ENCODE results near the gene NTMT2.
"Not testable (repeated sequence)": the region's sequence is repeated elsewhere in the genome, so short reads cannot be mapped to it uniquely, and the experiment has no call there.

Gene NTMT2

GRCh38 chr1:170164103-170164763 is 18.5 kb downstream of the NTMT2 start:
- H3K4me3 ChIP-seq (ENCODE audit: low read depth, low read length): no peak overlapping the region
- no peak for DNase-seq (ENCODE audit: low read depth, low spot score)
- POLR2A ChIA-PET: no interaction called here
- CTCF ChIA-PET: no interaction called here
- TF ChIP-seq, protein P1, sequence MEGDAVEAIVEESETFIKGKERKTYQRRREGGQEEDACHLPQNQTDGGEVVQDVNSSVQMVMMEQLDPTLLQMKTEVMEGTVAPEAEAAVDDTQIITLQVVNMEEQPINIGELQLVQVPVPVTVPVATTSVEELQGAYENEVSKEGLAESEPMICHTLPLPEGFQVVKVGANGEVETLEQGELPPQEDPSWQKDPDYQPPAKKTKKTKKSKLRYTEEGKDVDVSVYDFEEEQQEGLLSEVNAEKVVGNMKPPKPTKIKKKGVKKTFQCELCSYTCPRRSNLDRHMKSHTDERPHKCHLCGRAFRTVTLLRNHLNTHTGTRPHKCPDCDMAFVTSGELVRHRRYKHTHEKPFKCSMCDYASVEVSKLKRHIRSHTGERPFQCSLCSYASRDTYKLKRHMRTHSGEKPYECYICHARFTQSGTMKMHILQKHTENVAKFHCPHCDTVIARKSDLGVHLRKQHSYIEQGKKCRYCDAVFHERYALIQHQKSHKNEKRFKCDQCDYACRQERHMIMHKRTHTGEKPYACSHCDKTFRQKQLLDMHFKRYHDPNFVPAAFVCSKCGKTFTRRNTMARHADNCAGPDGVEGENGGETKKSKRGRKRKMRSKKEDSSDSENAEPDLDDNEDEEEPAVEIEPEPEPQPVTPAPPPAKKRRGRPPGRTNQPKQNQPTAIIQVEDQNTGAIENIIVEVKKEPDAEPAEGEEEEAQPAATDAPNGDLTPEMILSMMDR (IDR thresholded peaks at IDR 0.05; ENCODE audit: insufficient read depth, low read length, missing control alignments): no peak

DNA sequence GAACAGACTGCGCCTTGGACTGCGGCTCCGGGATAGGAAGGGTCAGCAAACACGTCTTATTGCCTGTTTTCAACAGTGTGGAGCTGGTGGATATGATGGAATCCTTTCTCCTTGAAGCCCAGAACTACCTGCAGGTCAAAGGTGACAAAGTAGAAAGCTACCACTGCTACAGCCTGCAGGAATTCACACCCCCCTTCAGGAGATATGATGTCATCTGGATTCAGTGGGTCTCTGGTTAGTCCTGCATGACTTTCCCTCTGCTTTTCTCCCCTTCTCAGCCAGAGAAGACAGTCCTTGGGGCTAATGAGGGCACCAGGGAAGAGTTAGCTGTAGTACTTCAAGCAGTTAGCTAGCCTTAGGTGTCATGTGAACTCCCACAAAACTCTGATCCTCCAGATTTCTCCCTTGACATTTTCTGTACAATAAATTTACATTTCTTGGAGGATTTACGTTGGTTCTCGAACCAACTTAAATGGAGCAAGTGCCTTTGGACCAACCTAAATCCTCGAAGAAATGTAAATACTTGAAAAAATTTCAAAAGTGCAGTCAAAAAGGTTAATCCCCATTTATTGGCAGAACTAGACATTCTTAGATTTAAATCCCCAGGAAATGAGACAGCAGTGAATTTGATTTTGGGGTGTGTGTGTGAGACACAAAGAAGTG is 20.9 kb downstream of the NTMT2 start:
- ChIA-PET CTCF (no interaction called here), POLR2A (no interaction called here)
- no peak overlapping the region for H3K4me3 ChIP-seq (ENCODE audit: low read depth, low read length)
- no peak for DNase-seq (ENCODE audit: low read depth, low spot score)
- TF ChIP-seq, protein P1 (IDR thresholded peaks at IDR 0.05; ENCODE audit: insufficient read depth, low read length, missing control alignments): no peak

DNA sequence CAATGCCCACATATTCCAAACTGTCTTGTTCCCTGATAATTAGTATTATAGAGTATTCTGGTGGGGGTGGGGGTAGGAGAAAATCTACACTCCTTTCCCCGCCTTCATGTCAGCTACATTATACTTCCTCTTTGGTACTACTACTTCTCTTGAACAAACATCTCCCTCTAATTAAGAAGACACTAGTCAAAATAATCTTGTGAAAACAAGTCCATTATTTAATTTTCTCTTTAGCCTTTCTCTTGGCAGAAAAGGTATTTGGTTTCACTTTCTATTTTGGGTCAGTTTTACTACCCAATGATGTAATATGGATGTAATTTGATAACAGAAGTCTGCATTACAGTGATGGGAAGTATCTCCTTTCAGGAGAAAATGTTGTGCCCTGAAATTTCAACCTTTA is 22.5 kb downstream of the NTMT2 start:
- ChIA-PET CTCF (no interaction called here), POLR2A (interaction anchor here (0.7 kb wide), 1 partner anchor 293 kb away, joined by 4 read pairs; no protein-coding TSS in a partner anchor)
- DNase-seq (ENCODE audit: low read depth, low spot score): peak; percentile 21
- H3K4me3 ChIP-seq (ENCODE audit: low read depth, low read length): no peak overlapping the region; the same call in 1 of the 2 replicates
- TF ChIP-seq, protein P1 (IDR thresholded peaks at IDR 0.05; ENCODE audit: insufficient read depth, low read length, missing control alignments): no peak

DNA sequence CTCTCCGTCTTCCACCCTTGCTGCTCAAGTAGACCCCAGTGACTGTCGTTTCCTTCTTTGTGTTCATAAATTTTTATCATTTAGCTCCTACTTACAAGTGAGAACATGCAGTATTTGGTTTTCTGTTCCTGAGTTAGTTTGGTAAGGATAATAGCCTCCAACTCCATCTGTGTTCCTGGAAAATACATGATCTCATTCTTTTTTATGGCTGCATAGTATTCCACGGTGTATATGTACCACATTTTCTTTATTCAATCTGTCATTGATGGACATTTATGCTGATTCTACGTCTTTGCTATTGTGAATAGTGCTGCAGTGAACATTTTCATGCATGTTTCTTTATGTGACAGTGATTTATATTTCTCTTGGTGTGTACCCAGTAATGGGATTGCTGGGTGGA is 24.8 kb downstream of the NTMT2 start:
- CTCF ChIA-PET: interaction anchor here (1.2 kb wide), 1 partner anchor 43 kb away, joined by 3 read pairs; no protein-coding TSS in a partner anchor
- H3K4me3 ChIP-seq (ENCODE audit: low read depth, low read length); POLR2A ChIA-PET; DNase-seq (ENCODE audit: low read depth, low spot score): not testable (repeated sequence)

- POLR2A ChIA-PET: no interaction called here
- CTCF ChIA-PET: interaction anchor here (0.9 kb wide), 1 partner anchor 9 kb away, joined by 3 read pairs; no protein-coding TSS in a partner anchor
- H3K4me3 ChIP-seq (ENCODE audit: low read depth, low read length): no peak overlapping the region
- TF ChIP-seq, protein P1 (IDR thresholded peaks at IDR 0.05; ENCODE audit: insufficient read depth, low read length, missing control alignments): no peak
- no peak for DNase-seq (ENCODE audit: low read depth, low spot score)
Observed at GRCh38 chr1:170174395-170174794, 28.6 kb downstream of the NTMT2 start.

- ChIA-PET POLR2A (no interaction called here), CTCF (interaction anchor here (0.9 kb wide), 1 partner anchor 10 kb away, joined by 3 read pairs; no protein-coding TSS in a partner anchor)
- no peak for DNase-seq (ENCODE audit: low read depth, low spot score)
- H3K4me3 ChIP-seq (ENCODE audit: low read depth, low read length): no peak overlapping the region
- TF ChIP-seq, protein P1 (IDR thresholded peaks at IDR 0.05; ENCODE audit: insufficient read depth, low read length, missing control alignments): no peak
Observed at GRCh38 chr1:170175041-170175440, 29.3 kb downstream of the NTMT2 start.

Measured in AG04449 (cell line).